Measurements from ENCODE around the gene LMO4.

Gene LMO4

GRCh38 chr1:87358219-87358618 lies 29.5 kb downstream of the LMO4 start:
- no peak for DNase-seq (ENCODE audit: low spot score)

GRCh38 chr1:87359586-87359985 lies 30.9 kb downstream of the LMO4 start:
- DNase-seq (ENCODE audit: low spot score): no peak

GRCh38 chr1:87362063-87362833 lies 33.6 kb downstream of the LMO4 start:
- DNase-seq (ENCODE audit: low spot score): no peak

GRCh38 chr1:87362834-87363426 lies 34.2 kb downstream of the LMO4 start:
- DNase-seq (ENCODE audit: low spot score): no peak

- no peak for DNase-seq (ENCODE audit: low spot score)
Measured at GRCh38 chr1:87367549-87367948, 38.9 kb downstream of the LMO4 start.

- no peak for DNase-seq (ENCODE audit: low spot score)
Measured at GRCh38 chr1:87368907-87369306, 40.2 kb downstream of the LMO4 start.

- DNase-seq (ENCODE audit: low spot score): no peak
Measured at GRCh38 chr1:87369736-87370478, 41.2 kb downstream of the LMO4 start.

GRCh38 chr1:87370544-87370943 lies 41.9 kb downstream of the LMO4 start:
- DNase-seq (ENCODE audit: low spot score): no peak

- no peak for DNase-seq (ENCODE audit: low spot score)
Measured at GRCh38 chr1:87379306-87379705, 50.6 kb downstream of the LMO4 start.

GRCh38 chr1:87386217-87386790 lies 57.6 kb downstream of the LMO4 start:
- no peak for DNase-seq (ENCODE audit: low spot score)

- no peak for DNase-seq (ENCODE audit: low spot score)
Measured at GRCh38 chr1:87388411-87388810, 59.7 kb downstream of the LMO4 start.

- no peak for DNase-seq (ENCODE audit: low spot score)
Measured at GRCh38 chr1:87389011-87389410, 60.3 kb downstream of the LMO4 start.

- DNase-seq (ENCODE audit: low spot score): no peak
Measured at GRCh38 chr1:87389546-87389945, 60.9 kb downstream of the LMO4 start.

- no peak for DNase-seq (ENCODE audit: low spot score)
Measured at GRCh38 chr1:87392248-87393192, 63.8 kb downstream of the LMO4 start.

GRCh38 chr1:87393445-87394085 lies 64.9 kb downstream of the LMO4 start:
- no peak for DNase-seq (ENCODE audit: low spot score)

GRCh38 chr1:87394513-87394912 lies 65.8 kb downstream of the LMO4 start:
- DNase-seq (ENCODE audit: low spot score): no peak

- DNase-seq (ENCODE audit: low spot score): no peak
Measured at GRCh38 chr1:87394982-87395381, 66.3 kb downstream of the LMO4 start.
